HG03045 (cell line): ENCODE measurements around the gene TGM5.
"Not testable (repeated sequence)": the region's sequence is repeated elsewhere in the genome, so short reads cannot be mapped to it uniquely, and the experiment has no call there.

Experiments used
- ATAC-seq: cut with Tn5 transposase; IDR thresholded peaks from one replicate; pipeline ENCODE4 v1.9.1; 2021; ENCODE audit warnings: mild to moderate bottlenecking, moderate library complexity; ENCODE audit not compliant: unreplicated experiment

The TGM5 gene

GRCh38 chr15:43276563-43277200, 10.0 kb upstream of the TGM5 start:
- no peak for ATAC-seq

DNA sequence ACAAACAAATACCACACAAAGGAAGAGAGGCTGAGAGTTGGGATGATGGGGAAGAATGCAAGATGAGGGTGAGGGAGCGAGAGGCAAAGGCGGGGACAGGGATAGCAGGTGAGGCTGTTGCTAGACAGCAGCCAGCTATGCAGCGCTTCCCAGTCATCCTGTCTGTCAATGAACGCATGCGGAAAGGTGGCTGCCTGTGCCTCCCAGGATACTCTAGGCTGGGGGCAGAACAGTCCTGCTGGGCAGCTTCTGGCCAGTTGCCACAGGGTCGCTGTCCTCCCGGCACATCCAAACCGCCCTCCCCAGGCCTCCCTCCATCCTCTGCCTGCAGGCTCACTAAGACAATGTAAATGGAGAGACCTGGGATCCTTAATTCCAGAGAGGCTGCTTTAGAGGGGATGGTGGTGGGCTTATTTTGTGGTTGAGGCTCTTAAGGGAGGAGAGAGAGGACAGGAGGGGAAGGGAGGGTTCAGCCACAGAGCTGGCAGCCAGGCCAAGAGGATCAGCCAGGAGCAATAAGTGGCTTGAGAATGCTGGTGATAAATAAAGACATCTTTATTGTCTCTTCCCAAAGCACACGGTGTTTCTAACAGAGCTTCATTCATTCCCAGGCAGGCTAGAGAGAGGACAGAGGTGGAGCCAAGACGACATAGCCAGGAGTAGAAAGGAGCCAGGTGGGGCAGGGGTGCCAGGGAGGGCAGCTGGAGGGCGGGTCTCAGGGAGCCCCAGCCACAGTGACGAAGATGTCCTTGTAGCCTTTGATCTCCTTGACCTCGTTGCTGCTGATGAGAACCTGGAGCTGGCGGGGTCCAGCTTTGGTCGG, 9.2 kb upstream of the TGM5 start:
- ATAC-seq: no peak

- no peak for ATAC-seq
Observed at GRCh38 chr15:43274136-43274535, 7.4 kb upstream of the TGM5 start.

DNA sequence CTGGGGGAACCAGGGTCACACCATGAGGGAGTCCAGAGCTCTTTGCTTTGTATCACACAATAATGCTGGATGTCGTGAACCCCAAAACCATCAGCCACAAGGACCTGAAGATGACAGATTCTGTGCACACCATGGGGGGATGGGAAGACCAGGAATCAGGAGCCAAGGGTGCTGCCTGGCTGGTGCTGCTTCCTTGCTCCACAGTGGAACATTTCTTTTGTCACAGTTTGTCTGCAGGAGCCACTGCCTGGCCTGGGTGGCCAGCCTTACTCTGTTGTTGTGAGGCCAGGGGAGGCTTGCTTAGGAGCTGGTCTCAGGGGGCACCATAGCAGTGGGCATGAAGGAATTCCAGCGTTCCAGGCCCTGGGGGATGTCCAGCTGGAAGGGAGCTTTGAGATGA, 6.5 kb upstream of the TGM5 start:
- ATAC-seq: no peak

GRCh38 chr15:43271908-43272307, 5.2 kb upstream of the TGM5 start:
- ATAC-seq: not testable (repeated sequence)

- ATAC-seq: no peak
Observed at GRCh38 chr15:43270676-43271306, 4.1 kb upstream of the TGM5 start.

DNA sequence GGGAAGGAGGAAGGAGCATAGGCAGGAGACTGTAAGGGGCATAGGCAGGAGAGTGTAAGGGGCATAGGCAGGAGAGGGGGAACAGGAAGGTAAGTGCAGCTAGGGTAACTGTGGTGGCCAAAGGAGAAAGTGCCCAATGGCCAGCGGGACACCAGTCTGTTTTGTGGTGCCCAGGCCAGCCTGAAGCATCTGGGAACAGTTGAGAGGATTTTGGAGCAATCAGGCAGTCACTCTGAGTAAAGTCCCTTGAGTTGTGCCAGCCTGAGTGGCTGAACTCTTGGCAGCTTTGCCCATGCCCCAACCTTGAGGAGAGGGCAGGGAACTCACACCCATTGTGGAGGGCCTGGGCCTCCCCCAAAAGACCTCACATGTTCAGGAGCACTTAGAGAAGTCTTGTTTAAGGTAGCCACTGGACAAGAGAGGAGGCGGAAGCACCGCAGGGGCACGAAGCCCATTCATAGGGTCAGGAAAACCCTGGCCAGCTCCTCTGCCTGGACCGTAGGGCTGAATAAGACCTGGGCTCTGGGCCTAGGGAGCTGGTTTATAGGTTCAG, 3.5 kb upstream of the TGM5 start:
- ATAC-seq: no peak

DNA sequence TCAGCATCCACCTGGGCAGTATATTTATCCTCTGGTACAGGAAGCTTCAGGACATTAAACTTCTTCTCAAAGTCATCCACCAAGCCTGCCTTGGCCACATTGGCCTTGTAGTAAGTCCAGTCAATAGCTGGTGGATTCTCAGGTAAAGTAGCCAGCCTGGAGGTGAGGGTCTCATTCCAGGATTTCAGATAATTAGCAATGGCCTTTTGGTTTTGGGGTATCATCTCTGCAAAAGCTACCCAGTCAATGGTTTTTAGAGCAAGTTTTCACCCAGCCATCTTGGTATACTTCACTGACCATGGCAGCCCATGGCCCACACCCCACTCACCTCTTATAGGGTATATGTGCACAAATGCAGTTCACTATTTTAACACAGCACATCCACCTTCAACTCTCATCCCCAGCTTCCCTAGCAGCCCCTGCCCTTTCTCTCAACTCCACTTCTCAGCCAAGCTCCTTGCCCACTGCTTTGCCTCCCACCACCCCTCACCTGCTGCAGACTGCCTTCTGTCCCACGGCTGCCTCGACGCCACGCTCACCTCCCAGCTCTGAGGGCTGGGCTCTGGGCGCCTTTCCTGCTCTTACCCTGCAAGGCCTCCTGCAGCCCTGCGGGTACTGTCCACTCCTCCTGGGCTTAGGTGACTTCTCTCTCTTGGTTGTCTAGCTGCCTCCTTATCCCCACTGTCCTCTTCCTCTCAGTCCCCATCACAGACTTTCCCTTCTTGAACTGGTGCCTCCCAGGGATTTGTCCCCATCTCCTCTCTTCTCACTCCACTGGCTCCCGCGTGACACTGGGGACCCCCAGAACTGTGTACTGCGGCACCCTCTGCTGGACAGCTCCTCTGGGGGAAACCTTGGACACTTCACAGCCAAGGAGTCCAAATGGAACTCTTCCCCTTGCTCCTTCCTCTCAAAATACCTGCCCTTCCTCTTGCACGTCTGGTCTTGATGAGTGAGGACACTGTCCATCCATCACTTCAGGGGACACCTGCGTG, 1.7 kb upstream of the TGM5 start:
- ATAC-seq: no peak

DNA sequence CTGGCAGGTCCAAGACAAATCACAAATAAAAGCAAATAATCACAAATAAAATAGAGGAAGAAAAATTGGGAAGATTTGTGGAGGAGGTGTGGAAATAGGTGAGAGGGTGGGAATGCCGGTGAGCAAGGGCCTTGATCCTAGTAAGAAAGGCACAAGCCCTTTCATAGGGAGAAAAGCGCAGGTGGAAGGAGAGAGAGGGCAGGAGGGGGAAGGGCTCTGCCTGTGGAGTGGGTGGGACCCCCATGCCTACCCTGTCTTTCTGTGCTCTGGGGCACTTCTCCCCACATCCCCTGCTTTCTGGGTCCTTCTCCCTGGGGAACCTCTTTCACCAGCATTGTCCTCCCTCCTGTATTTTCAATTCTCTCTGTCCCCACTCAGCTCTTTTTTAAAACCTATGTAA, 711 bp upstream of the TGM5 start:
- ATAC-seq: no peak

DNA sequence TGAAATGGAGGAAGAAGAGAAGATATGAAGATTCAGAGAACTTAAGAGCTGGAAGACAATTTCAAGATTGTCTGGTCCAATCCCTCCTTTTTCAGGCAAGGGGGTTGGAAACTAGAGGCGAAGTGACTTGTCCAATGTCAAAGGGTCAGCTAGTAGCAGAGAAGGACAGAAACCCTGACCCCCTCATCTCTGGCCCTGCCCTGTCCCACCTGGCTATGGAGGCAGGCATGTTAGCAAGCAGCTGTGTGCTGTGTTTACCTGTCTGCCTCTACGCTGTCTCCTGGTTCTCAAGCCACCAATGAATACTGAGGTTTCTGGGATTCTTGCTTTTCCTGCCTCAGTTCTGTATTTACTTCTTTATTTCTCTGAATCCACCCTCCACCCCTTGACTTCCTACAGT, 342 bp downstream of the TGM5 start:
- no peak for ATAC-seq

GRCh38 chr15:43260011-43260615, 6.6 kb downstream of the TGM5 start:
- no peak for ATAC-seq

DNA sequence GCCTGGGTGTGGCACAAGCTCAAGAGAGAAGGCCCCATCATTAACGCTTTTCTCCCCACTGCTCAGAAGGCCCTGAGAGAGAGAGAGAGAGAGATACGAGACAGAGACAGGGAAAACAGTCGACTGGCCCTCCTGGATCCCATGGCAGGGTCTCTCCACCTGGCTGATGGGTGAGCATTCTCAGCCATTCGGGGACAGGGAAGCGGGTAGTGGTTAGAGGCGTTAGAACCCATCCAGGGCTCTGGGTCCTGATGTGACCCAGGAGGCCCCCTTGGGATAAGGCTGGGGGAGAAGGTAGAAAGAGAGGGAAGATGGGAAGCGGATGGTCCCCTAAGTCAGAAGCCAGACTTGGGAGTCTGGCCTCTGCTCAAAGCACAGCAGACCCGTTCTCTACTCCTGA, 7.9 kb downstream of the TGM5 start:
- ATAC-seq: no peak

DNA sequence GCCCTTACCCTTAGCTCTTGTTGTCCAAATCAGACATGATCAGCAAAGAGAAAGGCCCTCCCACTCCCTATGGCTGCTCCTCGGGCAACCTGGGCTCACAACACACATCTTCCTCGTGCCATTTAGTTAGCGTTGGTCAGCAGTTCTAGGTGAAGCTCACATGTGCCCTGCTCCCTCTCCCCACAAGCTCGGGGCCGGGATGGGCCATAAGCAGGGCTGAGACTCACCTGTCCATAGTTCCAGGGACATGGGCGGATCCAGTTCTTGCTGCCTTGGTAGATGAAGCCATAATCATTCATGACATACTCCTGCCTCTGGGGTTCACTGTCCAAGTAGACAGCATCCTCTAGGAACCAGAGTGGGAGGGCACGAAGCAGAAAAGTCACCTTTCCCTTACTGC, 10.4 kb downstream of the TGM5 start:
- ATAC-seq: no peak

DNA sequence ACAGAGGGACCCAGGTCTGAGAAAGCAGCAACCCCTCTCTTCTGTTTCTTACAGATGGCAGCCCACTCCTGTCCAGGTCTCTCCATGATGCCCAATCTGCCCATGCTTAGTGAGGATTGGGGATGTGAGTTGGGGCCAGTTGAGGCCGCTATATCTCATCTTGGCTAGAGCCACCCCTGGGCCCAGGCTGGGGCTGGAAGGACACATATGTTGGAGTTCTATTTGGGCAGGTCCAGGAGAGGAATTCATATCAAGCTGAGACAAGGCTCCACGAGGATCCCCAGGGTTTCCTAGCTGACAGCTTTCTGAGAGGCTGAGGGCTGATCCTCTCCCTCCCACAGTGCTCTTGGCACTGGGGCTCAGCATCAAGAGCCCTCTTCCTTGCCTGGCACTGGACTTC, 11.4 kb downstream of the TGM5 start:
- ATAC-seq: no peak

- ATAC-seq: peak; percentile 44
Observed at GRCh38 chr15:43253431-43254403, 13.0 kb downstream of the TGM5 start.

DNA sequence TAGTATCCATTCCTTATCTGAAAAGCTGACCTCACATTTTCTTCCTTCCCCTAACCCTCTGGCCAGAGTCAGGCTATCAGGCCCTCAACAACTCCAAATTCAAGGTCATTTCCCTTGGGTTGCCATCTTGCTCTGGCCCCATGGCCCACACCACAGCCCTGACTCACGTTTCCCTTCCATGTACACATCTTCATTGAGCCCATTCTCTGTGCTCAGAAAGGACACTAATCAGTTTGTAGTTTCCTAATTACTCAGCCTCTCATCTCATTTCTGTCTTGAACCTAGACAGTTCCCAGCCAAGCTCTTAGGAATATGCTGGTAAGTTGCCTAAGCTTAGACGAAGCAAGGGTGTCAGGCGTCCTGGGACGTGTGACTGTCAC, 14.9 kb downstream of the TGM5 start:
- no peak for ATAC-seq

DNA sequence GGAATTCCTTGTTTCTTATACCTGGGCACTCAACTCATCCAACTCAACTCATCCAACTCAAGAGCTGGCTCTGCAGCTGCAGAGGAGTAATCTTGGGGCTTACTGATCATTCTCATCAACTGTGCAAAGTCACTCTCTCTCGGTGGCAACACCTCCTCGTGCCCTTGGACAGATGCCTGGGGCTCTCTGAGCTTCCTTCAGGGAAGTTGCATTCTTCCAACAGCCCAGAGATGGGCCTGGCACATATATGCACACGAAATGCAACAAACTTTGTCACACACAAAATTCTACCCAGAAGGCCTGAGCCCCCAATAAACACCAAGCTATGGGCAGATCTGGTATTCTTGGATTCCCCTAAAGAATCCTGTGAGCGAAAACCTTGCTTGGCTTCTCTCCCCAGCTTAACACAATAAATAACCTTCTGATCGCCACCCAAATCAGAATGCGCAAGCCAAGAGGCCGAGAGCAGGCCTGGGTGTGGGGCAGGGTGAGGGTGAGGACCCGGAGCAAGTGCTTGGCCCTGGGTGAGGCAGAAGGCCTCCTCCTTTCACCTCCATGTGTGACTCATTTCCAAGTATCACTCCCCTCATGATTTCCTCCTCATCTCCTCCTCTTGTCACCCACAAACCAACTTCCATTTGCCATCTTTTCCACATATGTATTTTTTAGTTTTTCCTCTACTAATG, 15.4 kb downstream of the TGM5 start:
- no peak for ATAC-seq

GRCh38 chr15:43250785-43251184, 15.9 kb downstream of the TGM5 start:
- no peak for ATAC-seq
